ENCODE measurements around the gene TMEM61.

Gene TMEM61

GRCh38 chr1:54986025-54986424, 5.6 kb downstream of the TMEM61 start:
- DNase-seq, result no peak

- DNase-seq, result no peak
Observed at GRCh38 chr1:54986533-54986932, 6.1 kb downstream of the TMEM61 start.

DNA sequence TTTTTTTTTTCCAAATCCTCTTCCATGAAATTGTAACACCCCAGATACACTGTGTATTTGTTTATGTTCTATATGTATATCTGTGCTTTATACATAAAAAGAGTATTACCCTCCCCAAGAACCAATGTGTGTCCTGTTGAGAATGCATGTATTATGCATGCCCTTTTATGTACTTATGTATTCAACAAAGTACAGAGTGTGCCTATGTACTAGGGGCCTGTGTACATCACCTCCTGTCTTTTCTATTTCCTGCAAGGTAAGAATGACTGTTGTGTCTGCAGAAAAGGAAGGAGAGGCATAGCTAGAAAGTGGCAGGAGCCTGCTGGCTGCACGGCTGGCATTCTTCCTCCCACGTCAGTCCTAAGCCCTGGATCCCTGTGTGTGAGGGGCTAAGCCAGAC, 7.0 kb downstream of the TMEM61 start:
- no peak for DNase-seq

DNA sequence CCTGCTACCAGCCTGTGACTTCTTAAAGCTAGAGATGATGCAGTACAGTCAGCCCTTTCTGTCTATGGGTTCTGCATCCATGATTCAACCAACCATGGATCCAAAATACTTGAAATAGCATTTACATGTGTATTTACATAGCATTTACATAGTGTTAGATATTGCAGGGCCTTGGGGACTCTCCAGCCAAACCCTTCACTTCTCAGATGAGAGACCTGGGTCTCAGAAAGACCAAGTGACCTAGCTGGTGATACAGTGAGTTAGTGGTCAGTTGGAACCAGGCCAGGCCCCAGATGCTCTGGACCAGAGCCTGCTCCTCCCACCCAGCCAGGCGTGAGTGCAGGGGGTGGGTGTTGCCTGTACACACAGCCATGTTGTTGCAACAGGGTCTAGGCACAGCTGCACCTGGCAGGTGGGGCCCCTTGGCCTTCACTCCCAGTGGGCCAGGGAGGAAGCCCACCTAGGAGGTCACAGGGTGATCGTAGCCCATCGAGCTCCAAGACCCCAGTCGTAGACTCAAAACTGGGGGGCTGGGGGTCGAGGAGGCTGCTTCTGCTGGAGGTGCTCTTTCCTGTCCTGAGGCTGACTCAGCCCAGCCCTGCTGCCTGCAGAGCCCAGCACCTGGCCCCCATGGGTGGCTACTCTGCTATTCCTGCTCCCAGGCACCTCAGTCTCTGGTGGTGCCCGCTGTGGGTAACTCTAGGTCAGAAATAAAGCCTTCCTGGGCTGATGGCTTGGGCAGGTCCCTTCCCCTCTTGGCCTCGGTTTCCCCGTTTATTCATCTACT, 7.7 kb downstream of the TMEM61 start:
- DNase-seq, result no peak

- no peak for DNase-seq
Observed at GRCh38 chr1:54988975-54989374, 8.5 kb downstream of the TMEM61 start.

DNA sequence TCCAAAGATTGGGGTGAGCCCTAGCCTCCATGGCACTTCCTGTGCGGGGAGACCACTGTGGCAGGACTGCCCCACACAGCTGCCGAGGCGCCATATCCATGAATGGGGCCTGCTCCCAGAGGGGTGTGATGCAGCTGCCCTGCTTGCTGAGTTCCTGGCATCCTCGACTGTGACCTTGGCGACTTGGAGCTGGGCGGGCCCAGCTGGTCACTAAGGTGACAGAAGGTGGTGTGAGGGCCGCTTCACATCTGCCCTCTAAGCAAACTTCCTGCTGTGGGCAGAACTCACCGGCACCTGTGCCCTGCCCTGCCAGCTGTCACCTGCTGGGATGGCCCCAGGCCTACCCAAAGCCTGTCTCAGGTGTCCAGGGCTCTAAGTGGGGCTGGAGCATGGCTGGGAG, 9.0 kb downstream of the TMEM61 start:
- peak; percentile 30 to 74 for DNase-seq

DNA sequence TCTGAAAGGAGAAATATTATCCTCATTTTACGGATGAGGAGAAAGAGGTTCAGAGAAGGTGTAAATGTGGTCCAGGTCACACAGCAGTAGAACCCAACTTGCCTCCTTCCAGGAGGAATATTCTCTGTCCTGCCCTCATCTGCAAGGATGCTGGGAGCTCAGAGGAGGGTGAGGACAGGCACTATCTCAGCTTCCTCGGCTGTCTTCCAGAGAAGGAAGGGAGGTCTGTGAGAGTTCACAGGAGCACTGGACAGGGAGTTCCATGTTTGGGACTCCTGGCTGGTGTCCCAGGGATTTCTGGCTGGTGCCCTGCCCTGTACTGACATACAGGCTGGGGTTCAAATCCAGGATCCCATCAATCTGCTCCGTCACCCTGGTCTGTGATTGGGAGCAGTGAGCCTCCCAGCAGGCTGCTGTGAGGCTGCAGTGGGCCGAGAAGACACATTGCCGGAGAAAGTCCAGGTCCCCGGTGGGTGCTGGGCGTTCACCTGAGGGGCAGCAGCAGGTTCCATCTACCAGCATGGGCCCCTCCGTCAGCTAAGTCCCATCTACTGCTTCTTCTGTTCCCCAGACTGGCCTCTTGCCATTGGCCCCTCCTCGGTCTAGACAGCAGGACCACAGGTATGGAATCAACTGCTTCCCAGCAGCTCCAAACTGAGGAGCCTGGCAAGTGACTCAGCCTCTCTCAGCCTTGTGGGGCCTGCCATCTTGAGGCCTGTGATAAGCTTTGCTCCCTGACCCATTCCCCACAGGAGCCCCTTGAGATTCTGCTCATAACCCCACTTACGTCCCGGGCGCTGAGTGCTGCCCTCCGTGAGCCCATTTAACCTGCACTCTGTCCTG, 9.8 kb downstream of the TMEM61 start:
- no peak for DNase-seq

DNA sequence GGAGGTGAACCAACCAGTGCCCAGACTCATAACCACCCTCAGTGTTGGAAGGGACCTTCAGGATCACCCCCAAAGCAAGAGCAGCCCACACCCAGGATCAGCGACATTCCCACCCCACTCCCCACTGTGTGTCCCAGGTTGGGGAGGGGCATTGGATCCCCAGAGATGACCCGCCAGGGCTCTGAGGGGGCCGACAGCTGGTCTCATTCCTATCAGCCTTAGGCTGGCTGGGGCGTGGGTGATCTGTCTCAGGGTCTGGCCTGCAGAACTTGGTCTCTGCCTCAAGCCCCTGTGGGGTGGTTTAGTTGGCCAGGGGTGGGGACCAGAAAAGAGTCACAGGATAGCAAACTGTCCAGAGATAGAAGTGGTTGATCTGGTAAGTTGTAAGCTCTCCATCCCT, 10.5 kb downstream of the TMEM61 start:
- DNase-seq, result no peak

GRCh38 chr1:54991939-54992338, 11.5 kb downstream of the TMEM61 start:
- no peak for DNase-seq

DNA sequence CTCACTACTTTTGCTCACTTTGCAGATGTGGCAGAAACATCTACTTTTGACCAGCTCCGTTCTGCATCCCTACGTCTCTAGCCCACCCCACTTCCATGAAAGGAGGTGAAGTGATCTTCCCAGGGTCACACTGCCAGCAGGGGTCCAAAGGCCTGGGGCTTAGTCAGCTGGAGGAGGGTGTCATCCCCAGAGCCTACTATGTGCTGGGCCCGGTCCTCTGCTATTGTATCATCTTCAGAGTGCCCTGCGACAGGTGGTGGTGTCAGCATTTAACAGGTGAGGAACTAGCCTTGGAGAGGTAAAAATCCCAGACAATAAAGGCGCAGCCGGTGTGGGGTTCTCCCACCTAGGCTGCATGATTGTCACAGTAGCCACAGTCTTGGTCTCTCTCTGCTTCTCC, 12.7 kb downstream of the TMEM61 start:
- DNase-seq, result no peak

GRCh38 chr1:54994355-54994990, 14.0 kb downstream of the TMEM61 start:
- no peak for DNase-seq

GRCh38 chr1:54995013-54995760, 14.8 kb downstream of the TMEM61 start:
- no peak for DNase-seq

DNA sequence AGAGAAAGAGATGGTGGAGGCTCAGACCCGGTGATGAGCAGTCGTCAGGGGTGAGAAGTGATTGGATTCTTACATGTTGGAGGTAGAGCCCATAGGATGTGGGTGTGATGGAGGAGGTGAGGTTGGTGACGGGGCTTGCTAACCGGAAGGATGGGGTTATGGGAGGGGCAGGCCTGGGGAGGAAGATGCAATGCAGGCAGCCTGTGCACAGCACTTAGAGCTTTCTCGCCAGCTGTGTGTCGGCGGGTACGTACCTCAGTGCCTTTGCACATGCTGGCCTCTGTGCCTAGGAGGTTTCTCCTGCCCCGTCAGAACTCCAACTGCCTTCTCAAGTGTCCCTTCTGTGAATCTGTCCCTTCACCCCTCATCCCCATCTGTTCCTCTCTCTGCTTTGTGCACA, 15.4 kb downstream of the TMEM61 start:
- no peak for DNase-seq

DNA sequence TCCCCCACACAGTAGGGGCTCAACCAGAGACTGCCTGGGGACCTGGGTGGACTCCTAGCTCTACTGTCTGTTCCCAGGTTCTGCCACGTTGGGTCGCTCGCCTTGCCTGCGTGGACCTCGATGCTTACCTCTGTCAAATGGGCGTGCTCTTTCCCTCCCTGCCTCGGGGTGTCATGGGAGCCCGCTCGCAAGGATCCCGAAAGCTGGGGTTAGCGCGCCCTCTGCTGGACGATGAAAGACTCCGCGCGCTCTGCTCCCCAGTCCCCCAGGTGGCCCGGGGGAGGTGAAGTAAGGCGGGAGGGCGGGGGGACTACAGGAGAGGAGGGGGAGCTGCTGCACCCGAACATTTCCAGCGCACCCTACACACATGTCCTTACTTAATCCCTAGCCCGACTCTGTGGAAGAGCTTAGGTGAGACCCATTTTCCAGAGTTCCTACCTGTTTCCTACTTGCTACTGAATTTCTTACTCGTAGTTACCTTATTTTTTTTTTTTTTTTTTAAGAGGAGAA, 16.0 kb downstream of the TMEM61 start:
- peak; percentile 31 to 41 for DNase-seq

DNA sequence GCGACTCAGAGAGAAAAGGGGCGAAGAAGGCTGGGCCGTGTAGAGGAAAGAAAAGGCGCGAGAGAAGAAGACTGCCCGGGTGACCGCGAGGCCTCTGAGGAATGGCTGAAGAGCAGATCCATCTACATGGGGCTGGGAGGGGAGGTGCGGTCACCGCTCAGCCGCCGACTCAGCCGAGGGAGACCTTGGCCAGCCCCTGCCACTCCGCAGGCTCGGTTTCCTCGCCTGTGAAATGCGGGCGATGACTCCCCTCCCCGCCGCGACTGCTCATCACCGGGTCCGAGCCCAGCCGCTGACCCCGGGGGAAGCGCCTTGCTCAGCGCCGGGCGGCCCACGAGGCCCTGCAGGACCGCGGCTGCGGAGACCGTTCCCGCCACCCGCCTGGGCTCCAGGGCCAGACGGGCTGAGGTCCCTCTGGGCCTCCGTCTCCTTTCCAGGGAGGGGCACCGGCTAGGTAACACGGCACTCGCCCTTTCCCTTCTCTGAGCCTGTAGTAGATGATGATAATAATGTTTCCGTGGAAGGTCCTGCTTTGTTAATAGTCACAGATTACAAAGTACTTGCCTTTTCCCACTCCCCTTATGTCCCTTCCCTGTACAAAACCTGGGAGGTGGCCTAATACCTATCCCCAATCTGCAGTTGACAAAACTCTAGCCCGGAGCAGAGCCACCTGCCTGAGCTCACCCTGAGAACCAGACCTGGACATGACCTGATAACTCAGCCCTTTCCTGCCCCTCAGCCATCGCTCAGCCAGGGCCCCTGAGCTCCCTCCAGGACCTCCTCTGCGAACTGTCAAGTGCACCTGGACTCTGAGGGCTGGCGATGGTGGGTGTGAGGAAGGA, 16.7 kb downstream of the TMEM61 start:
- no peak for DNase-seq

DNA sequence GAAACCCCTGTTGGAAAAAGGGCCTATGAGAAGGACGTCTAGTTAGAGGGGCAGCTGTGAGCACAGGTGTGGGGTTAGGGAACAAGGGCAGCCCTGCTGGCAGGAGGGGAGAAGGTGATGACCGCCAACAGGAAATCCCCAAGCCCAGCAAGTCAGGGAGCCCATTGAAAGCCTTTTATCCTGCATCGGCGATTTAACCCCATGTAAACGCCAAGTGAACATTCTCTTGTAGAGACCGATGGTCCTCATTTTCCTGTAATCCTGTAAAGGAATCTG, 17.2 kb downstream of the TMEM61 start:
- no peak for DNase-seq

GRCh38 chr1:54998100-54998499, 17.7 kb downstream of the TMEM61 start:
- no peak for DNase-seq

DNA sequence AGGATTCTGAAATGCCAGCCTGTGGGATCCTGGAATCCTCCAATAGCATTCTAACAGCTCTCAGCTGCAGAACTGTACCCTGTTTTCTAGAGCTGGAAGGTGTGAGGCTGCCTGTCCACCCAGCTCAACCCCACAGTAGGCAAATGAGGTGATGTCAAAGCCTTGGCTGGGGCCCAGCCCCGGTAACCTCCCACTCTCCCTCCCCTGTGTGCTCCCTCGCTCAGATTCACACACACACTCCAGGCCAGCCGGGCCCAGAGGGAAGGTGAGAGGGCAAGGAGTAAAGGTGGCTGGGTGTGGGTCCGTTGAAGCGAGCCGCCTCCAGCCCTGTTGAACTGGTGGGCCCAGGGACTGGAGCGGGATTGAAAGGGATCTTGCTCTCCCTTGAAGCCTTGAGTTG, 18.2 kb downstream of the TMEM61 start, which contains the start of gene BSND:
Gene BSND (plus strand): TSS at position 257 of the 400 bp plus-strand sequence. CDS start 254 bp downstream, outside the sequence.
- DNase-seq, result no peak

DNA sequence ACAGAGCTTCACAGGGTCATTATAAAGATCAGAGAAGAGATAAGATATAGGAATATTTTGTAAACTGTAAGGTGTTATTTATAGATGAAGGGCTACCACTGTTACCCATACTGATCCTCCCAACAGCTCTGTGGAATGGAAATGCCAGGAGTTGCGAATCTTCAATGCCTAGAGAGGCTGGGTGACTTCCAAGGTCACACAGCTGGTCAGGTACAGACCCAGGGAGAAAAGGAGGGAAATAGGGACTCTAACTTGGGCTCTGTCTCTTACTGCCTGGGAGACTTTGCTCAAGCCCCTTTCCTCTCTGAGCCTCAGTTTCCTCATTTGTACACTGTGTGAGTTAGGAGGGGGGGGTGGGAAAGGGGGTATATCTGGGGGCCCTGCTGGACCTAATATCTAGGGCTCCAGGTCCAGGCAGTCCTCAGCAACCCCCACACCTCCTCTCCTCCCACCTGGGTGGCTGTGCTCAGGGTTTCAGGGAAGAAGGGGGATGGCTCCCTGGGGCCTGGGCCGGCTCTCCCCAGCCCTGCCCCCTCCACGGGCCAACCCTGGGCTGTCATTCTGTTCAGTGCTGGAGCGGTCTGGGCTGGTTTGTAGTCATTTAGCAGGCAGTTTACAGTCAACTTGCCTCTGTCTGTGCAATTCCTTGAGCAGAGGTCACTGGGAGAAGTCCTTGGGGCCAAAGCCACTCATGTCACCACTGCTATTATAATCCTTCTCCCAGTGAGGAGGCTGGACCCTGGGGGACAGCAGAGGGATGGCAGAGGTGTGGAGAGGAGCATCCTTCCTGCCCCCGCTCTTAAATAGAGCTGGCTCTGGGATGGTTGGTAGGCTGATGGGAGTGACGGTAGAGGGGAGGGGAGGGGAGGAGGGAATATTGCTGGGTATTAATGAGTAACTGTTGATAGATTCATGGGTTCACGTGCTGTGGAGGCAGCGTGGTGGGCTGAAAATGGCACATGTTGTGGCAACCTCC, 20.0 kb downstream of the TMEM61 start:
- no peak for DNase-seq

DNA sequence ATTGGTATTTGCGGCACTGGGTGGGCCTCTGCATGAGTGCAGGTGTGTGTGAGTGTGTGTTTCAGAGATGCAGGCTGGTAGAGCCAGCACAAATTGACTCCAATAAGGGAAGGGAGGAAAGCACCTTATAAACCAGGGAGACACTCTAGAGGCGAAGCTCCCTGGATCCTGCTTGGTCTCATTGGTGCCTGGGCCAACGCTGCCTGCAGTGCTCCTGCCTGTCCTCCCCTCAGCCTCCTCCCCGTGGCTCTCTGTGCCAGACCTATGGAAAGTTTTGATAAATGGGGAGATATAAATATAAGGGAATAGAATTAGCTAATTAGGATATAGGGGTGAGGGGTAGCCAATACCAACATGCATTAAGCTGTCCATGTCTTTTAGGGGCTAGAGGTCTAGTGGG, 20.9 kb downstream of the TMEM61 start:
- DNase-seq, result no peak

GRCh38 chr1:55002686-55003085, 22.3 kb downstream of the TMEM61 start:
- no peak for DNase-seq

Measured in NCI-H2081 (cell line).